8988T (cell line): Measurements from ENCODE around the gene PSMD5.

Experiments used
- DNase-seq: peaks from one replicate; pipeline ENCODE4 v3.0.0; 2011

PSMD5 gene

DNA sequence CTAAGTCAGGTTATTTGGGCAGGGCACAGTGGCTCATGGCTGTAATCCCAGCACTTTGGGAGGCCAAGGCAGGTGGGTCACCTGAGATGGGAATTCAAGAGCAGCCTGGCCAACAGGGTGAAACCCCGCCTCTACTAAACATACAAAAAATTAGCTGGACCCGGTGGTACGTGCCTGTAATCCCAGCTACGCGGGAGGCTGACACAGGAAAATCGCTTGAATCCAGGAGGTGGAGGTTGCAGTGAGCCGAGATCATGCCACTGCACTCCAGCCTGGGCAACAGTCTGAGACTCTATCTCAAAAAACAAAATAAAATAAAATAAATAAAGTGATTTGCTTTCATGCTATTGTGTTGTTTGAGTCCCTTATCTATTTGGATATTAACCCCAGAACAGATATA is 41.3 kb downstream of the PSMD5 start:
- DNase-seq, result no peak

DNA sequence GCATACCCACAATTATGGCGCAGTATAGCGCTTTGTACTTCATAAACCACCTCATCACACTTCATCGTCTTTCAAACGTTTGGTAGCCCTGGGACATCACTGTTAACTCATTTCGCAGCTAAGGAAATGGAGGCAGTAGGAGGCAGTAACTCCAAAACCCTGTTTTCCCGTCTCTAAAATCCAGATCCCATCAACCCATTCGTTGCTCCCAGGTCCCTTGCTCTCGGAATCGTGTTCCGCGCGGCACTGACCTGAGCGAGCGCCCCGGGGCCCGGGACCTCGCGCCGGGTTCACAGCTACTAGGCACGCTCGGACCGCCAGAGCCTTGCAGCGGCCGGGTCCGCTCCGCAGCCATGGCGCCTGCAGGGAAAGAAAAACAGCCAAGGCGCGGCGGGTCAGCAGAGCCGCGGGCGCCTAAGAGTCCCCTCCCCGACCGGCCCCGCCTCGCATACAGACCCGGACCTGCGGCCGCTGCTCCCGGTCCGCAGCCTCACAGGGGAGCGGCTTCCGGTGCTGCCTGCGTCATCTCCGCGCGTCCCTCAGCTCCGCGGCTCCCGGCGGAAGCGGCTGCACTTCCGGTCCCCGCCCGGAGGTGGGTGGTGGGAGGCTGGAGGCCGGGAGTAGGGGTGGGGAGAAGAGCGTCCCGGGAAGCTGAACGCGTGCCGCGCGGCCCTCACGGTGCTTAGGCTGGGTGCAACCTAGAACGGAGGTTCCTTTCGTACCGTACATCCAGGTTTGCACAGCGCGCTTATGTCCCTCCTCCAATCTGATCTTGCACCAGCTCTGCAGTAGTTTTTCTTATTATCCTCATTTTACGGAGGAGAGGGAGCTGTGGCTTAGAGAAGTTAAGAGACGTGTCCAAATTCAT is 49.6 kb downstream of the PSMD5 start, which contains the start of gene FBXW2:
FBXW2 (minus strand) TSS at position 519 of the 868 bp plus-strand sequence. CDS start 5,158 bp downstream, outside the sequence.
- peak; percentile 81 for DNase-seq

DNA sequence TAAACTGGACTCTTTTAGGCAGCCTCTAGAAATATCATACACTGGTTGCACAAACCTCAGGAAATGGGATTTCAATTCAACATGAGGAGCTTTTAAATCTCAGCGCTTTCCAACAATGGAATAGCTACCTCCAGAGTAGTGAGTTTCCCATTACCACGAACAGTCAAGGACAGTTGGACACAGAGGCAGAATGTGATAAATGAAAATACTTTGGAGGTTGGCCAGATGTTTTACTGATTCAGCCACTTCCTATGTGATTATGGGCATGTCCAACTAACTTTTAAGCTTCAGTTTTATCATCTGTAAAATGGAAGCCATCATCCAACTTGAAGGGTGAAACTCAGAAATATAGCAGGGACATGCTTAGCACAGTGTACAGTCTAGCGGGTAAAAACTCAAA is 51.6 kb downstream of the PSMD5 start:
- no peak for DNase-seq

DNA sequence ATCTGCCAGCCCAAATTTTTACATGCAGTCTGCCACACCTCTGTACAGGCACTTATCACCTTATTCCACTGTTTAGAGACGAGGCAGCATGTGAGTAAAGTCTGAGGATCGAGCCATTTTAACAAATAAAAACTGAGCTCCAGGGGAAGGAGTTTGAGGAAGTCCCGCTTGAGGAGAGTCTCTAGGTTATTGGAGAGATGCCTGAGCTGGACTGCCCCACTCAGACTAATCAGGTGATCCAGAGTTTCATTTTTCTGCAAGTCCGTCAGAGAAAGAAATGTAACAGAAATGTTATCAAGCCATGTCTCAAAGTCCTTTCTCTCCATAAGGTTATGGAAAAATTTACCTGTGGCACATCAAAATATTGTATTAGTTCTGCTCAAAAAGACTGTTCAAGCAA is 54.8 kb downstream of the PSMD5 start:
- DNase-seq, result no peak

DNA sequence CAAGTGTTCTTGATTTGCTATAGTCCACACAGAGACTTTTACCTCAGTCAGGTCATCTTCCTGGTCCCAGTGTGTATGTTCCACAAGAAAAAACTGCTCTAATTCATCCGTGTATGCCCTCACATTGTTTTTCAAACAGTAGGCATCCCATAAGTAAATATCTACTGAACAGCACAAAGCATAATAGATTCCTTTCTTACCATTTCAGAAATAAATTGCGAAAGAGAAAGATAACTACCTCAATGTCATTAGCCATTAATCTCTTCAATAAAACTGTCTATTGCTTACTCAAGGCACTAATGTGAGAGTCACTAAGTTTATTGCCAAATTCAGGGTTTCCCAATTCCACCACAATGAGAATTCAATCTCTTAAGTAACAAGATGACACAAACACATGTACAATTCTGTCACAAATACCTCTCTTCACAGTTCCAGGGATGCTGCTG is 59.1 kb downstream of the PSMD5 start:
- no peak for DNase-seq

DNA sequence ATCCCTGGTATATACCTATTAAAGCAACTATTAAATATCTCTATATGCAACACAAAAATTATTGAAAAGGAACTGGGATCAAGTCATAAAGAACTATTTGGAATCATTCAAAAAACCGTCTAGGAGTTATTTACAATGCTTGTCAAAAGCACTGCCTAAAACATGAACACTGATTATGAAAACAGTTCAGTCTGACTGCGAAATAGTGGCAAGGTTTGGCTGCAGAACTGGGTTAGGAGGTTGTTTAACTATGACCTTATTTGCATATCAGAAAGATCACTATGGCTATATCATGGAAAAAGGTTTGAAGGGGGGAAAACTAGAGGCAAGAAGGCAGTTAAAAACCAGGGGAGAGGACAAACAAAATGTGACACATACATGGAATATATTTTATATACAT is 61.5 kb downstream of the PSMD5 start:
- DNase-seq, result no peak

DNA sequence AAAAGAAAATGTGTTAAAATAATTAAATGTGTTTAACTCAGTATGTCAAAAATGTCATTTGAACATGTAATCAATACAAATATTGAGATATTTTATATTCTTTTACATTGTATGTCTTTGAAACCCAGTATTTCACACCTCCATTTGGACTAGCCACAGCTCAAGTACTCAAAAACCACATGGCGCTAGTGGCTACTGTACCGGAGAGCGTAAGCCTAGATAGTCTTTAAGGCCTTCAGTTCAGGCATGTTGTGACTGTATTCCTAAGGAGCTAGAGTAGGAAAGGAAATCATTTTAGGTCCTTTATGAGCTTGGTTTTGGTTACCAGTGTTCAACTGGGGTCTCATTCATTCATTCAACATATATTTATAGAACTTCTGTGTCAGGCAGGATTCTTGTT is 62.4 kb downstream of the PSMD5 start:
- no peak for DNase-seq

DNA sequence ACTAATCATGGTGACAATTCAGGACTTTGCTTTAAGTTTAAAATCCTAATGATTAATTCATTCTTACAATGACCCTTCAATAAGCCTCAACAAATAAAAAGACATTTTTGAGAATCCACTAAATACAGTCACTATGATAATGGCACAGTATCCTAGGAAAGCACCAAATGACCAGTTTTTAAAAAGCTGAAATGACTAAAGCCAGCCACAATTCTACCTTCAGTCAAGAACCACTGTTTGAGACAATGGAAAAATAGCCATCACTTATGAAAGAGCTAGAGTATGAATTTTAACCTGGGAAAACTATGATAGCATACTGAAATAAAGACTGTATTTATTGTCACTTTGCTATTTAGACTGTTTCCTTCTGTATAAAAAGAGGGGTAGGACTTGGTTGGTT is 63.5 kb downstream of the PSMD5 start:
- DNase-seq, result no peak

DNA sequence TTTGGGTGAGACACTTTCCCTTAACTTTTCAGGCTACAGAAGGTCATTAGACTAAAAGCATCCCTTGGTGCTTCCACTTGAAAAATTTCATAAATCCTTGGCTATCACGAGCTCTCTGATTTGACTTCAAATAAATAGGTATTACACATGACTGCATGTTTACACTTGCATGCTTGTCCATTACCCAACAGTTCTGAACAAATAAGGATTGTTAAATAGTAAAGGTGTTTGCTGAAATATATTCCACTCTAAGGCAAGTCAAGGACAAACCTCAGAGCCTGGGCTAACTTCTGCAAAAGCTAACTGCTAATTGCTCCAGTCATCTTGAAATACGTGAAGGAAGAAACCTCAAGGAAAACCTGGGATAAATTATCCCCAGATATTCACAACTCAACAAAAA is 64.0 kb downstream of the PSMD5 start:
- no peak for DNase-seq

DNA sequence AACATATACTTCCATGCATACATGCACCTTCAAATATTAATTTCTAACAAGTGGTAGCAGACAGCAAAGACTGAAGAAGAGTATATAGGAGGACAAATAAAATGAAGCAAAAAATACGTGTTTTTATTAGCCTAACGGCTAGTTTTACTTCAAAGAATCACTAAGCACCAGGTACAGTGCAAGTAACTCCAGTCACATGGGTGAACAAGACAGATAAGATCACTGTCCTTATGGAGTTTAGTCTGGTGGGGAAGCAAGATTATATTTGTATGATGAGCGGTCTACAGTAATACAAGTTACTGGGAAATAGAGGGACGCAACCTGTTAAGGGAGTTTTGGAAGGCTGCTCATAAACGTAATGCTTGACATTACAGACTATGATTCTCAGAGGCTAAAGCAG is 65.5 kb downstream of the PSMD5 start:
- DNase-seq, result no peak

DNA sequence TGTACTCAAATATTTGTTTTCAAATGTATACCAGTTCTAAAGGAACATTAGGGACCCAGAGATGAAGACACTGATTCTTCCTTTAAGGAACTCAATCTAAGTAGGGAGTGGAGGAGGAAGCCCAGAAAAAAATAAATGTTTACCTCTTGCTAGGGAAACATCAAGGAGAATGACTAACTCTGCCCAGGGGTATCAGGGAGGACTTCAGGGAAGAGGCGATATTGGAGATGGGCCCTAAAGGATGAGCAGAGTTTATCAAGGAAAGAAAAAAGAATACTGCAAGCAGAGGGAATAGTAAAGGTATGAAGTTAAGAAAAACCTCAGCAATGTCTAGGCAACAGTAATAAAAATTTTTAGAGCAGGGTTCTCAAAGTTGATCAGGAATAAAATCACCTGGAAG is 65.9 kb downstream of the PSMD5 start:
- no peak for DNase-seq

DNA sequence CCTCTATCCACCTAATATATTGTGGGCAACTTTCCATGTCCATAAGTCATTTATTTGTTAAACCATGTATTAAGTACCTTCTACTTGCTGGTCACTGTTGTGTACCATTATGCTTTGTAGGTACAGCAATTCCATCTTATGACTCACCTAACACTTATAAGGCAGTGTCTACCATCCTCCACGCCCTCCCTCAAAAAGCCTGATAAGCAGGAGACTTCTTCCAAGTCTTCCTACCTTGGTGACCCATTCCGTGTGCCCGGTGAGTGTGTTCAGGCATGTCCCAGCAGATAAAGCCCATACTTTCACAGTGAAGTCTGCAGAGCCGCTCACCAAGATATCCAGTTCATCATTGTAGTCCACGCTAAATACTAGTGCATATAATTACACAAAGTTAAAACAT is 66.9 kb downstream of the PSMD5 start:
- DNase-seq, result no peak

DNA sequence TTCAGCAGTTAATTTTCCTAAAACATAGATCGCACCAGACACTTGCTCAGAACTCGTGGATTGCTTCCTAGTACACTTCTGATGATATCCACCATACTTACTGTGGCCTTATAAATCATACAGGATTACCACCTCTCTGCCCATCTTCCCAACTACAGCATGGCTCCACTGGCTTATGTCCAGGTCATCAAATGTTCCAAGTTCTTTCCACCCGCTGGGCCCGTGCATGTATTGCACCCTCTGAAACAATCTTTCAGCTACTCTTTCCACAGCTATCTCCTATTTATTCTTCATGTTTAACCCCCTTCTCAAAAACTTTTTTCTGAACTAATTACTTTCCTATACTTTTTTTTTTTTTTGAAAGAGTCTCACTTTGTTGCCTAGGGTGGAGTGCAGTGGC is 68.0 kb downstream of the PSMD5 start:
- DNase-seq, result no peak

DNA sequence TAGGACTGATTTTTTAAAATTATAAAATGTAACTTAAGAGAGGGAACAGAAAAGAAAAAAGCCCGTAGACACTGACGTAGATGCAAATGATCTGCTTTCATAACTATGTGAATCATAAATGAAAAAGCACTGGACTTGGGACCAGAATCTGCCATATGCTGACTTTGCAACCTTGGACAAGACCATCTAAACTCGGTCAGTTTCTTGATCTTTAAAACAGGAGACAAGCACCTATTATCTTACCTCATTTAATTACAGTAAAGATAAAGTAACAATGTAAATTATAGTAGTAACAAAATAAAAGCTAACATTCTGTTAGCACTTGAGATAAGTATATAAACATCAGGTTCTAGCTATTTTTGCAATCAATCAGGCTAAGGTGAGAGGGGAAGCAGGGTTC is 69.5 kb downstream of the PSMD5 start:
- DNase-seq, result no peak

DNA sequence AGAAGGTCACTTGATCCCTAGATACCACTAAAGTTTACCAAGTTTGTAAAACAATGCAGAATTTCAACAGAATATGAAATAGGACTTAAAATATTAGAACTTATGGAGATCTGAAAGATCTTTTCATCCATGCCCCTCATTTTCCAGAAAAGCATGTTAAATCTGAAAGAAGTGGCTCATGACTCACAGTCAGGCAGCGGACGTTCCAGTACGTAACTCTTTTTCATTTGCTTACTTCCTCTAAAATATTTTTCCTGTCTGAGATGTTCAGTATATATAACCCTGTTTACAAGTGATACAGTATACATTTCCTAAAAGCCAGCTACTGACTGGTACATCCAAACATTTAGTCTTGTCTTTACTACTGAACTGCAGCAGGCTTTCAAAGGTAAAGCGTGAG is 71.8 kb downstream of the PSMD5 start:
- no peak for DNase-seq

DNA sequence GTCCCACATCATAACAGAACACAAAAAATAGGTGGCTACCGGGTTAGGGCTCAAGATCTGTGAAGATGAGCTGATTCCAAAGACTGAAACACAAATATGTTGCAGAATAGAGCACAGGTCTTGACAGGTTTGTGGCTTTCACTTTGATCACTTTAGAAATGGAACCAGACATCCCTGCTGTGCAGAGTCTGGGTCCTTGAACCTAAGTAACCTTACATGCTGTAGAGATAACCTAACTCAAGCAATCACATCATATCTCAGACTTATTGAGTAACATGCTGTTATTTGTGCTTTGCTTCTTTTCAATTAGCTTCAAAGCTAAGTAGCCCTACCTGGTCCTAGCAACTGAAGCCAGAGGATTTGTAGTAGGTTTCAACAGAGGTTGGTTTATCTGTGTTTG is 73.8 kb downstream of the PSMD5 start:
- no peak for DNase-seq

DNA sequence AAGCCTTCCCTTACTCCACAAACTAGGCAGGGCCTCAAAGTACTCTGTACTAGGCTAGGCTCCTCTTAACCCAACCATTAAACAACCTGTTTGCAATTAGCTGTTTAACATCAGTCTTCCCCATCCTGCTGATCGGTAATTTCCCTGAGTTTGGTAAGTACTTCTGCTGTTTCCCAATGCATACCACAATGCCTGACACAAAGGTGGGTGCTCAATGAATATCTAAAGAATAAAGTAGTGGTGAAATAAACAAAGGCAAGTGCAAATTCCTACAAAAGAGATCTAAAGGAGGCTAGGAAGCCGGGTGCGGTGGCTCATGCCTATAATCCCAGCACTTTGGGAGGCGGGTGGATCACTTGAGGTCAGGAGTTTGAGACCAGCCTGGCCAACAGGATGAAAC is 74.5 kb downstream of the PSMD5 start:
- no peak for DNase-seq

DNA sequence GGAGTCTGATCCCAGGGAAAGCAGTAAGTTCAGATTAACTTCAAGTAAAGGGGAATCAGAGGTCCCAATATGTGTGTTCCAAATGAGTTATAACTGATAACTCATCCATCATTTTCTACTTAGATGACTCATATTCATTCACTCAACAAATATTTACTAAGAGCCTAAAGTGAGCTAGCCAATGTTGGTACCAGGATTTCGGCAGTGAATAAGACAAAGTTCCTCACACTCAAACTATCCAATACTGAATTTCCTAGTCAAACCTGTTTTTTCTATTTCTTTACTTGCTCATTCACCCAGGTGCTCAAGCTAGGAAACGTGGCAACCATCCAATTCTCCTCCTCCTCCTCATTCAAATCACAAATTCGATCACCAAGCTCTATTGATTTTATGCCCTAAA is 75.3 kb downstream of the PSMD5 start:
- no peak for DNase-seq
